Measurements from ENCODE around the gene TMEM63B.
"Not testable (repeated sequence)": the region's sequence is repeated elsewhere in the genome, so short reads cannot be mapped to it uniquely, and the experiment has no call there.

TMEM63B gene

DNA sequence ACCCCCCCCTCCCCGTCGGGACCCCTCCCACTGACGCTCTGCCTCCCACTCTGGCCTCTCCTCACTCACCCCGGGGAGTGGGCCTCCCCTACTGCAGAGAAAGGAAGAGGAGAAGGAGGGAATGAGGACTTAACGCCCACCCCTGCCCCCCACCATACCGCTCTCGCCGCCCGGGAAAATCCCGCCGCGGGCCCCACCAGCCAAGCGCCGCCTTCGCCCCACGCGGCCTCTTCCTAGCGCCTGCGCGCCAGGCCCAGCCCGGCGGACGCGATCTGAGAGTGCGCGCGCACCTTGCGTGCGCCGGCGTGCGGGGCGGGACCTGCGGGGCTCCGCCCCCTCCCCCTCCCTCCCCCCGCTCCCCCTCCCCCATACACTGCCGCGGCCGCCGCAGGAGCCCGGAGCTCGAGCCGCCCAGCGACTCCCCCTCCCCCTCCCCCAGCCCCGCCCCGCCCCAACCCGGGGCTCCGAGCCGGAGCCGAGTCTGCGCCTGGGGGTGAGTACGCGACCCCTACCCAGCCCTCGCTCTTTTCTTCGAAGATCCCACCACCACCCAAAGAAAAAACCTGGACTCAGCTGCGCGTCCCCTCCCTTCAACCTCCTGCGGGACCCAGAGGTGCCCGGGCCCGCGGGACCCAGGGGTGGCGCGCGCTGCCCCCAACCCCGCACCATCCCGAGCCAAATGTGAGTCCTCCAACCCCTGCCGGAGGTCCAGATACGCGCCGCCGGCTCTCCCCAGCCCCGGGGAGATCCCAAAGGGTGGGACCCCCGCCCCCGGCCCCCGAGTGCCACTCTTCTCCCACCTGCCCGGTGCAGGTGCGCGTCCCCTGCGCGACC, at the start of gene TMEM63B, which contains the start of gene MRPL14:
TMEM63B (plus strand) TSS at position 369 of the 834 bp plus-strand sequence. CDS start 7,031 bp downstream, outside the sequence.
MRPL14 (minus strand) TSS at position 267 of the 834 bp plus-strand sequence. CDS start 10,841 bp downstream, outside the sequence.
- DNase-seq (ENCODE audit: low spot score), result peak; percentile 100

DNA sequence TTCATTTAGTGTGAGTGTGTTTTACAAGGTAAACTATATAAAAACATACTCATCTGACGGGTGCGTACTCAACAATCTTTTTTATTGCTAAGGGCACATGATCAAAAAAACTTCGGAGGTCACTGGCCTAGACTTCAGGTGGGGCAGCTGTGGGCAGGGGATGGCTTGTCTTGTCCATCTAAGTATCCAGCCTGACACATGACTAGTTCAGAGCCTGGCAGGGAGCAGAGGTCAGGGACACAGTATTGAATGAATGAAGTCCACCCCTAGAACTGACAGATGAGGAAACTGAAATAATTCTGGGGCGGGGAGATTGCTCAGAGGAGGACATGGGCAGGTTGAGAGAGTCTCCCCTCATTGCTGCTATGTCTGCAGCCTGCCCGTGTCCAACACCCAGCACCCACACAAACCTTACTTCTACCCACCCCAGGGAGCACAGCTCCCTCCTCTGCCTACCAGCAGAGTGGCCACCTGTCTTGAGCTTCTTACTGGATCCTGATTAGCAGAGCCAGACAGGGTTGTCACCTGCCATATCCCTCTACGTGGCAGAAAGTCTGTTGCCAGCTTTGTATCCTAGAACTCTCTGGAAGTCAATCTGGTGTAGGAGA, 49.0 kb upstream of the TMEM63B start:
- DNase-seq (ENCODE audit: low spot score), result no peak

DNA sequence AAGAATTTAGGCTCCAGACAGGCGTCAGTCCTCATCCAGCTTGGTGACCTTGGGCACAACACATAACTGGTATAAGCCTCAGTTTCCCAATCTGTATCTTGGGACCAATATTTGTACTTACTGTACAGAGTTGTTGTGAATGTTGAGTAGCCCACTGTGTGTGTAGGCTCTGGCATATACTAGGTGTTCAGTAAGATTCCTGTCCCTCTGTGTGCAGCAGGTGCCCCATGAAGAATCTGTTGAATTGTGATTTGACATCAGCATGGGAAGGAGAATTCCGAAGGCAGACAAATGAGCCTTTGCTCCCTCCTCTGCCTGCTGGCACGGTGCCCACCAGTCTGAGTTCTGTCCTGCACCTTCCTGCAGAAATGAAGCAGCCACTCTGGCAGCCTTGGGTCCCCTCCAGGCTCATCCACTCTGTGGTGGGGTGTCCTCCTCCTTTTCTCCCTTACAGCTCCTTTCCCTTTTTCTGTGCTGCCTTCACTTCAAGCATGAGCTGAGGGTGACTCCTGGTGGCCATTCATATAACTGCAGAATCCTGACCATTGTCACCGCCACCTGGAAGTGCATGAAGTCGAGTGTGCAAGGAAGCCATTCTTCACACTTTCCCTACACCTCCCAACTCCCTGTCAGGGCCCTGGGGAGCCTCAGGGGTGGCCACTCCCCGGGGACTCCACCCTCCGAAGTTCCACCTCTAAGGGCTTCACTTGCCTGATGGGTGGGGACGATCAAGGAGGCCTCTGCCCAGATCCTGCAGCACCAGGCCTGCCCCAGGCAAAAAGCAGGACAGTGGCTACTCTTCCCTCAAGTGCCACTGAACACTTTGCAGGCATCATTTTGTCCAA, 48.3 kb upstream of the TMEM63B start:
- DNase-seq (ENCODE audit: low spot score), result peak; percentile 81

DNA sequence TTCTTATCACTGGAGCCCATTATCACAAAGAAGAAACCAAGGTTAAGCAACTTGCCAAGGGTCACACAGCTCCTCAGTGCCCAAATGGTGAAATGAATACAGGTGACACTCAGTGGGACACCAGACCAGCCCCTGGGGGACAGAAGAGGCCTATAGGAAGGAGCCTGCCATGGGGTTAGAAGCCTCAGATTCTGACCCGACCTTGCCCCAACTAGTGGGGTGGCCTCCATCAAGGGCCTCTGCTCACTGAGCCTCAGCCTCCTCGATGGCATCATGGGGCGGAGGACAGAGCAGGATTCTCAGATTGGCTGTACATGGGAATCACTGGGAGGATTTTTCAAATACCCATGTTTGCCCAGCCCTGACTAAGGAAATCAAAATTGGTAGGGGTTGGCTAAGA, 47.7 kb upstream of the TMEM63B start:
- no peak for DNase-seq (ENCODE audit: low spot score)

DNA sequence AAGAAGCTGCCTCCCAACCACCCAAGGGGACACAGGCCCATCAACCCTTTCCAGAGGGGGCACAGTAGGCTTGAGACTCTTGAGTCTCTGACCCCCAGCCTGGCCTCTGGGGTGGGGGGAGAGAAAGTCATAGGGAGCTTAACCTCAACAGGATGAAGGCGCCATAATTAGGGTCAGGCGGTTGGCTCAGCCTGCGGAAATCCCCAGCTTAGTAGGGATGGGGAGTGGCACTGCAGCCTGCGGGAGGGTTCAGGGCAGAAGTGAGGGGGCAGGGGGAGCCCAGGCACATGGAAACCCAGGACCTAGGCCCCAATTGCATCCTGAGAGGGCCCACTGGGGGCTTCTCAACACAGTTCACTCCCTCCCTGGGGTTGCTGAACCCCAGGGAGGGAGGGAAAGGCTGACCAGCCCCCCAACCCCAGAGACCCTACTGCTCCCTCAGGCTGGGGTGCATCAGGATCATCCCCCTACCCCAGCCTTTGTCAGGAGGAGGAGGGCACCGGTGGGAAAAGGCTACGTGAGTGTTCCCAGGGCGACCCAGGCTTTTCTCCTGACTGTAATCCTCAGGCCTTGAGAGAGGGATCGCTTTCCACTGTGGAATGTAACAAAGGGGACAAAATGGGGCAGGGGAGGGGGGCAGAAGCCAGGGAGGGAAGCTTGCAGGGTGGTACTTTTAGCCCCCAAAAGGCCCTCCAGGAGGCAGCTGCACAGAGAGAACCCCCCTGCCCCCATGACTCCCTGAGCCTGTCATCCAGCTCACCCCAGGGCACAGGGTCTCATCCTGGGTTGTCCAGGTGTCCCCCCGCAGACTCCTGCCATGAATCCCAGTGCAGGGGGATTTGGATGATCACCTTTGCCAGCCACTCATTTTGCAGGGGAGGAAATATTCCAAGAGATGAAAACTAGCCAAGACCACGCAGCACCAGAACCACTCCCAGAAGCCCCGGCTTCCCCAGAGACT, 46.5 kb upstream of the TMEM63B start:
- no peak for DNase-seq (ENCODE audit: low spot score)

DNA sequence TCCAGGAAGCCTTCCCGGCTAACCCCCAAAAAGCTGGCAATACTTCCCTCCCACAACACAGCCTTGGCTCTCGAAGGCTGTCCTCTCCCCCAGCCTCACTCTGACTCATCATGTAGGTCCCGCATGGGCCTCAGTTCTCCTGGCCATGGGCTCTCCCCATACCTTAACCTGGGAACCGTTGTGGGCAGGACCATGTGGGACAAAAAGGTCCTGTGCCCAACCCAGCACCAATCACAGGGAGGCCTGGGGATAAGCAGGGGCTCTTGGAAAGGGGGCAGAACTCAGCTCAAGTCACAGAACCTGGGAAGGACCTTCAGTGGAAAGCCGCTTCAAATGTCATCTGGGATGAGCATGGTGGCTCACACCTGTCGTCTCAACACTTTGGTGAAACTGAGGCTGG, 45.6 kb upstream of the TMEM63B start:
- DNase-seq (ENCODE audit: low spot score), result no peak

DNA sequence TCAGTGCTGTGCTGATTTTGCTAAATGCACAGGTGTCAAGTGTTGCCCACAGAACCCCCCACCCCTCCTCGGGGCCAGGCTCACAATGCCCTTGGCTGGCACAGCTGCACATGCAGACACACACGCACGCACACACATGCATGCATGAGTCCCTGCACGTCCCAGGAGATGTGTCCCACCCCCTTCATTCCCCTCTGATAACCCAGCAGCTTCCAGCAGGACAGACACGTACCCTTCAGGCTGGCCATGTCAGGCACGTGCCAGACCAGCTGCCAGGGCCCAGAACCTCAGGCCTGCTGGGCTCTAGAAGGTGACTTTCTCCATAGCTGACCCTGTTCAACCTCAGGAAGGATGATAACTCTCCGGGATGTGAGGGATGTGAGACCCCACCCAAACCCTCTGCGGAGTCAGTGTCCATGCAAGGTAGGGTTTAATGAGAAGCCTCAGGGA, 44.5 kb upstream of the TMEM63B start:
- no peak for DNase-seq (ENCODE audit: low spot score)

DNA sequence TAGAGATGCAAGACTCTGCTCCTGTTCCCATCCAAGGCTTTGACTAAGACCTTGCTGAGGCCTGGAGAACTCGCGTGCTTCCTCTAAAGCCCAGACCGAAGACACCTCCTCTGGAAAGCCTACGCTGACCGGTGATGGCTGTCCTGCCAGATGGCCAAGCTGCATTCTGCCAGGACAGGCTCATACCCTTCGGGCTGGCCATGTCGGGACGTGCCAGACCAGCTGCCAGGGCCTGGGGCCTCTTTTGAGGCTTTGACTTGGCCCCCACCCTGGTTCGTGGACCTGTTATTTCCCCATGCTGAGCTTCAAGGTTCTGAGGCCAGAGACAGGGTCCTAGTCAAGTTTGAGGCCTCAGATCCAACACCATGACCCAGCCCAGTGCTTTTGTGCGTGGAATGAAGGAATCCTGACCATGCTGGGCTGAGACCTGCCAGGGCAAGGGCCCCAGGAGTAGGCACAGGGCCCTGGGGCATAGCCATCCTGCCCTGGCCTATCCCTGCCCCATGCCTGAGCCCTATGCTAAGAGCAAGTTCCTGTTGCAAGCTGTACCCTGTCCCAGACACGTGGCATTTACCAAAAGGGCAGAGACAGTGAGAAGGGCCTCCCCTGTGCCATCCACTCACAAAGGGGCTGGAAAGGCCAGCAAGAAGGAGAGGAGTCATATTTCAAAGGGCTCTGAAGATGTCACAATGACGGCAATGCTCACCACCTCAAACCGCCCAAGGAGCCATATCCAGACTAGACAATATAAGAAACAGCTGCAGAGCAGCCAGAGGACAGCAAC, 42.9 kb upstream of the TMEM63B start:
- DNase-seq (ENCODE audit: low spot score), result peak; percentile 35

DNA sequence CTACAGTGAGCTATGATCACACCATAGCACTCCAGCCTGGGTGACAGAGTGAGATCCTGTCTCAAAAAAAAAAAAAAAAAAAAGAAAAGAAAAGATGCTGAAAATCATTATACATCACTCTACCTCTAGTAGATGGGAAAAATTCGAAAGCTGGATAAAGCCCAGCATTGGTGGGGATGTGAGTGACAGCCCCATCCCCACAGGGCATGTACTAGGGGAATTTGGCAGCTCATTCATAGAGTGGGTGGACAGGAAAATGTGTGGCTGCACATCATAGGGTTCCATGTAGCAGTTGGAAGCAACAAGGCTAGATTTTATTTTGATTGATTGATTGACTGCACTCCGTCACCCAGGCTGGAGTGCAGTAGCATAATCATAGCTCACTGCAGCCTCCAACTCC, 42.1 kb upstream of the TMEM63B start:
- no peak for DNase-seq (ENCODE audit: low spot score)

DNA sequence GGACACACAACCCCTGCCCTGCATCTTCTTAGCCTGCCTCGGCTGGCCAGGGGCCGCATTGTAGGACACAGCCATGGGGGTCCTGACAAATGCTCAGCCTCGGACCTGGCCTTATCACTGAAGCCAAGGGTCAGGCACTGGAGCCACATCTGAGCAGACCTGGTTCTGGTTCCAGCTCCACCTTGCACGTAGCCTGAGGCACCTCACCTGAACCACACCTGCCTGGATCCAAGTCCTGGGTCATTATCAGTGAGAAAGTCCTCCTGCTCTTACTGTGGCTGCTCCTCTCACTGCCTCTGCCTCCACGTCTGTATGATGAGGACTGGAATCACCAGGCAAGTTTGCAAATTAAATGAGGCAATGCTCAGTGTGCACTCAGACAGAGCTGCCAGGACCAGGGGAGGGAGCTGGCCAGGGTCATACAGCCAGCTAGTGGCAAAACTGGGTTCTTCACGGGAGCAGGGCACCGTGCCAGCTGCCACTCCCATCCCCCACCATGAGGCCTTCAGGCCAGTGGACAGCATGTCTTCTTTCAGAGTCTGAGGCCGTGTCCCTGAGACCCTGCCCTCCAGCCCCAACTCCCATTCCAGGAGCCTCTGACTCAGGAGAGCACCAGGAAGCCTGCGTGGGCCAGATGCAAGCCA, 40.3 kb upstream of the TMEM63B start:
- peak; percentile 30 for DNase-seq (ENCODE audit: low spot score)

DNA sequence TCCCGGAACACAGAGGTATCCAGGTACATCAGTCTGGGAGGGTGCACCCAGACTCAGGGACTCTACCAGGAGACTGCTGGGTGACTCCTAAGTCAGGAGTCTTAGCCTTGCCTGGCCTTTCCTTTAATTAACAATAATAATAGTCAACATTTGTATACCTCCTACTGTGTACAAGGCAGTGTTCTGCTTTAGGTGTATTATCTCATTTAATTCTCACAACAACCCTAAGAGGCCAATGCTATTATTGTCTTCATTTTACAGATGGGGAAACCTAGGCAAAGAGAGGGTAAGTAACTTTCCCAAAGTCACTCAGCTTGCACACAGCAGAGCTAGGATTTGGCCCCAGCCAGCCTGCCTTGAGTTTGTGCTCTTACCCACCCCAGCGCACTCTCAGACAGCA, 39.7 kb upstream of the TMEM63B start:
- no peak for DNase-seq (ENCODE audit: low spot score)

DNA sequence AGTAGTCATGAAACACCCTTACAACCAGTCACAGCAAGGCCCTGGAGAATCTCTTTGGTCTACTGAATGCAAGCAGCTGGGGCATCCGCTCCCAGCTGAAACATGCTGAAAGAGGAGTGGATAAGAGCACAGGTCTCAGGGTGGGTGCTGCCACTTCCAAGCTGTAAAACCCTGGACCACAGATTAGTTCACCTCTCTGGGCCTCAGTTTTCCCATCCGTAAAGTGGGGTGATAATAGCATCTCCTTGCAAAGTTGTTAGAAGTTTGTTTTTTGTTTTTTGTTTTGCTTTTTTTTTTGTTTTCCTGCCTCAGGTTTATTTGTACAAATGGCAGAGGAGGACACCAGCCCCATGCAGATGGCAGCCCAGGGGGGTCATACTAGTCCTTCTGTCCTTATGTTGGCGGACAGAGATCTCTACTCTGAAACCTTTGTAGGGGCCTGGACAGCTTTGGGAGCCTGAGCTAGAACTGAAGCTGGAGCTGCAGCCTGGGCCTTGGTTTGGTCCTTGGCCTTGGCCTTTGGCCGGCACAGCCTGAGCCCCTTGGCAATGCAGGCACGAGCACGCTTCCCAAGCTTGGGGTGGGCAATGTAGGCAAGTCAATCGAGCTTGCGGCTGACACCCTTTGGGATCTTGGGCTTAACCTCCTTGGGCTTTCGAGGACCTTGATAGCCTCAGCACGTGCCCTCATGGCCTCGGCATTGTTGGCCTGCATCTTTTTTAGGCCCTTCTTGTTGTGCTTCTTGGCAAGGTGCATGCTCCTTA, 38.3 kb upstream of the TMEM63B start:
- no peak for DNase-seq (ENCODE audit: low spot score)

DNA sequence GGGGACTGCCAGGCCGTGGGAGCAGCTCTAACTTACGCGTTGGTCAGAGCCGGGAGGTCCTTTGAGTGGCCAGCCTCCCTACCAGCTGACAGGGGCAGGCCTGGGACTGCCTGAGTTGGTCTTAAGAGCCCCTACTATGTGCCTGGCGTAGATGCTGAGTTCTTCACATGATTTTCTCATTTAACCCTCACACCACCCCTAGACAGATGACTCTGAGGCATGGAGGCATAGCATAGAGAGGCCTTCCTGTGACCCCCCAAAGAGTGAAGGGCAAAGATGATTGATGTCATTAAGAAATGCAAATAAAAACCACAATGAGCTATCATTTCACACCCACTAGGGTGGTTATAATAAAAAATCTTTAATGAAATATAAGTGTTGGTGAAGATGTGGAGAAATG, 36.9 kb upstream of the TMEM63B start:
- DNase-seq (ENCODE audit: low spot score), result no peak

DNA sequence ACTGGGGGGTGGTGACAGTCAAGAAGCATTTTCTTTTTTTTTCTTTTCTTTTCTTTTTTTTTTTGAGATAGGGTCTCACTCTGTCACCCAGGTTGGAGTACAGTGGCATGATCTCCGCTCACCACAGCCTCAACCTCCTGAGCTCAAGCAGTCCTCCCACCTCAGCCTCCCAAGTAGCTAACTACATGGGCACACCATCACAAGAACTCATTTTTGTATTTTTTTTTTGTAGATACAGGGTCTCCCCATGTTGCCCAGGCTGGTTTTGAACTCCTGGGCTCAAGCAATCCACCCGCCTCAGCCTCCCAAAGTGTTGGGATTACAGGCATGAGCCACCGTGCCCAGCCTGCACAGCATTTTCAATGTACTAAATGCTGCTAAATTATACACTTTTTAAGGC, 36.0 kb upstream of the TMEM63B start:
- not testable (repeated sequence) for DNase-seq (ENCODE audit: low spot score)

DNA sequence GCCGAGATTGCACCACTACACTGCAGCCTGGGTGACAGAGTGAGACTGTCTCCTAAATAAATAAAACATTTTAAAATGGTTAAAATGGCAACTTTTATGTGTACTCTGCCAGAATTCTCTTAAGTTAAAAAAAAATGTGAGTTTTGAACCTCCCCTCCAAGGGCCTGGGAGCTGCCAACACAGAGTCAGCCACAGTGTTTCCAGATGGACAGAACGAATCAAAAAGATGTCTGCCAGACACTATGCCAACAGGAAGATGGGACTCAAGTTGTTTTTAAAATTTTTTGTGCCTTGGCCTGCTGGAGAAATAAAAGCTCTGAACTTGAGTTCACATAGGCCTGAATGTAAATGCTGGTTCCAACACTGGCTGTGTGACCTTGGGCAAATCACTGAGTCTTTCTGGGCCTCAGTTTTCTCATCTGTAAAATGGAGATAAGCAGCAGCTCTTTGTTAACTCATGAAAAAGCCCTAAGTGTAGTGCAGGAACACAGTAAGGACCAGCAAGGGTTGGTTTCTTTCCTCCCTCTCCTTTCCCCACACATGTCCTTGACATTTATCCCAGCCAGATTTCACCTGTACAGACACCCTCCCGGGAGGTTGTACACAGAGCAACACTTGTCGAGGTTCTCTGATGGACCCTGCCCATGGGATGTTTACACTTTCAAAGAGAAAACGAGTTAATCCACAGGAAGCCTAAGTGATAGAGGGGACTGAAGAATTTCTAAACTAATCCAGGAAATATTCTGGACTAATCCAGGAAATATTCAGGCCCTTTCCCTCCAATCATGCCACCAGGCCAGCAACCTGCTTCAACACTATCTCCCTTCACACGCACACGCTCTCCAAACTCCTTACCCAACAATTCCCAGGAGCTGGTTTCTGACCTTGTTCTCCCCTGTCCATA, 35.1 kb upstream of the TMEM63B start:
- DNase-seq (ENCODE audit: low spot score), result no peak

DNA sequence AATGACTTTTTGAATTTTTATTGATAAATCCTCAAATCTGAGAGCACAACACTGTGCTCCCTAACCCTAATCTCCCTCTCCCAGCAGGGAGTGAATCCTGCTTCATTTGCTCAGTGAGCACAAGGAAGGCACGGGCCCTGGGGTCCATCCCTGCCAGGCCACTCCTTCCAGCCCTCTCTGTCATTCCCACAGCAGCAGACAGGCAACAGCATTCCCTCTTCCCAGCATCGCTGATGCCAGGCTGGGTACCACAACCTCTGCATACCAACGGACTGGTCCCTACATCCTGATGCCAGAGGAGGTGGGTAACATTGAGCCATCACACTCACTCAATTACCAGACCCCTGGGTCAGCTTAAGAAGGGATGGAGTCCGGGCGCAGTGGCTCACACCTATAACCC, 34.3 kb upstream of the TMEM63B start:
- no peak for DNase-seq (ENCODE audit: low spot score)

DNA sequence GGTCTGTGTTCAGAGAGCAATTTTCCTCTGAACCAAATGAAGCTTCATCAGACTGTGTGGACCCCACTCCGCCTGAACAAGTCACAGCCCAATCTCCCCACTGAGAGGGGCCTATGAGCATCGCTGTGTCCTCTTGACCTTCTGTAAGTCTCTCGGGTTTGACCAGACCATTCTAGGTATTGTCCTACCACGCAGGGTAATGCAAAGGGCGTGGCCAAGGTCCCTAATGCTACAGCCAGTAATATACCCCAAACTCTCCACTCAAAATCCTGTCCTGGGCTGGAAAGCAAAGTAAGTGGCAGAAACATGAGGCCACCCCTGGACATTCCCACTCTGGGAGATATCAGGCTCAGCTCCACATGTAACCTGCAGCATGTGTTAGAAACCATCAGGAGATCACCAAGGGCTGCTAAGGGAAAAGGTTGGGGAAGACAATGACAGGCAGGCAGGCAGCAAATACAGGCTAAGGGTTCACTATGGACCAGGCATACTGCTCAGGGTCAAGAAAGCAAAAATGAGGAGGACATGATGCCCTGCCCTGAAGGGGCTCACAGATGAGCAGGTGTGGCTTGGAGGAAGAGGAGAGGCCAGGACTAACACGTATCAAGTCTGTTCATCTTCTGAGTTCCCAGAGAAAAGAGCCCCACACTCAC, 33.5 kb upstream of the TMEM63B start:
- no peak for DNase-seq (ENCODE audit: low spot score)
